T-helper 2 cell (primary cell): ENCODE measurements around the gene ZMIZ1.
A peak's percentile ranks its signal among the peaks of the same experiment; 100 is the strongest.

Experiments
- DNase-seq, 5 experiments: peaks; one replicate each; pipeline versions ENCODE4 v3.0.0 to v3.0.0-alpha.2; 2012 to 2022

The ZMIZ1 gene

DNA sequence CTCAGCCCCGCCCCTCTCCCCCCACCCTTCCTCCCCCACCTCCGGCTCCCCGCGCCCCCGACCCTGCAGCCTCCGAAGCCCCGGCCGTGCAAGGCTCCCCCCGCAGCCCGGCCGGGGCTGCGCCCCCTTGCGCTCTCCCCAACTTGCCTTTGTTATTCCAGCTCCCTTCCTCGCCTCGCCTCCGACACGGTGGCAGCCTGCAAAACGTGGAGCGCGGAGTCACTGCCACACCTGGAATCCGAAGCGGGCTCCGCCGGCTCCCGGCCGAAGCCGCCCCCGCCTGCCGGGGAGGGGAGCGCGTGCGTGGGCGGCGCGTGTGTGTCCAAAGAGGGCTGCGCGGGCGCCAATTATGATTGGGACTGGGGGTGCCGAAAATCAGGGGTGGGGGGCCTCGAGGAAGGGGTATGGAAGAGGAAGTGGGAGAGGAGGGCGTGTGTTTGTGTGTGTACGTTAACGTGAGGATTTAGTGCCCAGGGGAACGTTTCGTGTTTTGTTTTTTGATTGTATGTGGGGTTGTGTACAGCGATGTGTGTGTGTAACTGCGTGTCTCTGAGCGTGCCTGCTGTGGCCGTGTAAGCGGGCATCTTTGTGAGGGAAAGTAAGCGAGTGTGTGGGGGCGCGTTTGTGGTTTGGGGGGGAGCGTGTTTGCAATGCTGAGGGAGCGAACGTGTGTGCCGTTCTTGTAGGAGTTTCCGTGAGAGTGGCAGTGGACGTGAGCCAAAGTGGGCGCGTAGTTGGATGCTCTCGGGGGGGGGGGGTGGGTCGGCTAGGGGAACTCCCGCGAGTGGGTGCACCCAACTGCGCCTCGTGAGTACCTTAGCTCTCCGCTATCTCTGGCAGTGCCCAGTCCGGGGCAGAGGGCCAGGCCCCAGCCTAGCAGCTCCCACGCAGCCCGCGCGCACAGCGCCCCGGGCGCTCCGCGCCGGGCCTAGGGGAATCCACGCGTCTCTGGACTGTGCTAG, 1.2 kb upstream of the ZMIZ1 start:
- DNase-seq: peak; percentile 69 to 85 (median 78)

DNA sequence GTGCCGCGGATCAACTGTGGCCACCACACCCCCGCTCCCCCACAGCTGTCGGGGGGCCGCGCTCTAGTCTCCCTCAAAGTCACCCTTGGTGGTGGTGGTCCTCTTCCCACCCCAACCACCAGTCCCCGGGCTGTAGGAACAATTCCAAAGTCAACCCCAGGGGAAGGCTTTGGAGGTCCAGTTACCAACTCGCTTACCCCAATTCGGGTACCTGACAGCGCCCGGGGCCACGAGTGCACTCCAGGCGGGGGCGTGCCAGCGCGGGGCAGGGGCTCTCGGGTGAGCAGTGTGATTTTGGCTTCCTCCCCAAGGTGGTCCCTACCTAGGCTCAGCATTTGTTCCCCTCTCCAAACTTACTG, 584 bp upstream of the ZMIZ1 start:
- peak in 2 of 5 experiments; percentile 25 to 38 for DNase-seq

DNA sequence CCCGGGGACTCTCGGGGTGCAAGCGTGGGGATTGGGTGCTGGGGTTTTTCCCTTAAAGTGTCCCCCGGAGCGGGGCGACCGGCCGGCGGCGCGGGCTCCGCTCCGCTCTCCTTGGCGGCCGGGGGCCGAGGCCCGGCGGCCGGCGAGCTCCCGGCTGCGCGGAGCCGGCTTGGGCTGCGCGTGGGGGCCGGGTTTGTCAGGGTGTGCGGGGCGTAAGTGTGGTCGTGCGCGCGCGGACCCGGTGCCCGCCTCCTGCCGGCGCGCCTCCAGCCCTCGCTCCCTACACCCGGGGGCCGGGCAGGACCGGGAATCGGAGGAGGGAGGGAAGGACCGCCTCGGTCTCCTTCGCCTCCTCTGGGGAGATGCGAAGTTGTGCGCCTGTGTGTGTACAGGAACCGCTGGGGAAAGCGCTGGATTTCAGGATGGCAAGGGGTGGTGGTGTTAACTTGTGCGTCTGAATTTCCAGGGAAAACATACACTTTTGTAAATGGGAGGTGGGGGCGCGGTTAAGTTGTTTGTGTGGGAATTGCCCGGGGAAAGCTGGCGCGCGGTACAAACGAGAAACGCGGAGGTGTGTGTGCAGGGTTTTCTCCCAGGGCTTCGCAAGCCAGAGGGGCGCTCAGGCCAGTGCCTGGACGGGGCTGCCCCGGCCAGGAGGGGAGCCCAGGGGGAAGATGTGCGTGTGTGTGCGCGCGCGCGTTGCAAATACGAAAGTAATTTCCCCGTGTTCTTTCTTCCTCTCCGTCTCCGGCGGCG, 737 bp downstream of the ZMIZ1 start:
- peak in 3 of 5 experiments; percentile 19 to 63 (median 33) for DNase-seq

DNA sequence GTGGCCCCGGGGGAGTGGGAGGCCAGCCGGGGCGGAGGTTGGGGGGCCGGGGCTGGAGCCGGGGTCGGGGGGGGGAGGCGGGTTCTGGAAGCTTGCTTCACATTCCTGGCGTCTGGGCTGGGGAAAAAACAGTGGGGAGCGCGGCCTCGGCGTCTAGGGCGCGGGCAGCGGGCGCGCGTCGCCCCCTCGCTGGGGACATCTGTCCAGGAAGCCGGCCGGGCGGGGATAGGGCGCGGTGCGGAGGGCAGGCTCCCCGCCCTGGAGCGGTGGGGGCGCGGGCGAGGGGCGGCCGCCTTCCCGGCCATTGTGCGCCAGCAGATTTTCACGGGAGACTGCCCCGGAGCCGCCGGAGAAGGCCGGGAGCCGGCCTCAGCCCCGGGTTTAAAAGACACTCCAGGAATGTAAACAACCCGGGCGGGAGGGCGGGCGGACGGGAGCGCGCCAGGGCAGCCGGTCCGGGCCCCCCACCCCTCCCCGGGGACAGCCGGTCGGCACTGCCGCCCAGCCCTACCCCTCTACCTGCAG, 1.4 kb downstream of the ZMIZ1 start:
- DNase-seq: no peak

DNA sequence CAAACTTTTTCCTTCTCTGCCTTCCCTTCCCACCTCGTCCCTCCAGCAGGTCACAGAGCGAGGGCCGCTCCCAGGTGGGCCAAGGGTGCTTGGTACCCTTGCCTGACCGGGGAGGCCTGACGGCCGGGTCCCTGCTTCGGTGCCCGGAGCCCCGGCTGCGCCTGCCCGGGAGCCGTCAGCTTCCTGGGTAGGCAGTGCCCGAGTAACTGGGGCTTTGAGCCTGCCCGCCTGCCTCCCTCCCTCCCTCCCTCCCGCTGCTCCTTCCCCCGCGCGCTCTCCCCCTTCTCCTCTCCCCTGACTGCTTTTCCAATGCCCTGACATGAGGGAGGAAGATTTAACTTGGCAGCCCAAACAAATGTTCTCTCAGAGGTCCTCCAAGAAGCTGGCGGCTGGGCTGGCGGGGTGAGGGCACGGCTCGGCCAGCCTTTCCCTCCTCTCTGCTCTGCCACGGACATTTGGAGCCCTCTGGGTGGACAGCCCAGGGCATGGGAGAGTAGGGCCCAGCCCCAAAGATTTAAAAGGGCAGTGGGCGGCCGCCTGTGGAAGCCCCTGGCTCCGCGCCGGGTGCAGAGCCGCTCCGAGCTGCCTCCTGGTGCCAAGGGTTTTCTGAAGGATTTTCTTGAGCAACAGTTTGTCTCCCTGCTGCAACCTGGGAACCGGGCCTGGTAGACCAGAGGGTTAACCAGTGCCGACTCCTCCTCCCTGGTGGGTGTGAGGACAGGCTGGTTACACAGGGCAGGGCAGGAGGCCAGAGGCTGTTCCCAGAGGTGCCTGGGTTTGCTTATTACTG, 2.0 kb downstream of the ZMIZ1 start:
- DNase-seq: peak in 1 of 5 experiments; percentile 20

DNA sequence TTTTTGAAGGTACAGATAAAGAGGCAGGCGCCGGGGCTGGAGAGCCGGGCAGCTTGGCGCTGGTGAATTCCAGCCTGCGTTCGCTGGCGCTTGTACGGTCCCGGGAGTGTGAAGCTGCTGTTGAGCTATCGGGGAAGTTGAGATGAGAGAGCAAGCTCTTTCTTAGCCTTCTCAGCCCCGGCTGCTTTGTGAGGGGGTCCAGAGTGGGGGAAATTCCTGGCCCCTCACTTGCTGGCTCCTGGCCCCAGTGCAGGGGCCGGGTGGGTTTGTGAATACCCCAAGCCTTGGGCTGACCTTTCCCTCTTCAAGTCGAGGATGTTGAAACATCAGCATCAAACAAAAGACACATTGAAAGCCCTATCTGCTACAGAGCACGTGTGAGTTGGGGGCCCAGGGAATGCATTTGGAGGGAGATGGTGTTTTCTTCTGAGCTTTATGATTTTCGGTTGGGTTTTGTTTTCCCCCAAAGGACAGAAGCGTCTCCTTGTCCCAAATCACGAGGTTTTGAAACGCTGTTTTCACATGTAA, 2.7 kb downstream of the ZMIZ1 start:
- no peak for DNase-seq

DNA sequence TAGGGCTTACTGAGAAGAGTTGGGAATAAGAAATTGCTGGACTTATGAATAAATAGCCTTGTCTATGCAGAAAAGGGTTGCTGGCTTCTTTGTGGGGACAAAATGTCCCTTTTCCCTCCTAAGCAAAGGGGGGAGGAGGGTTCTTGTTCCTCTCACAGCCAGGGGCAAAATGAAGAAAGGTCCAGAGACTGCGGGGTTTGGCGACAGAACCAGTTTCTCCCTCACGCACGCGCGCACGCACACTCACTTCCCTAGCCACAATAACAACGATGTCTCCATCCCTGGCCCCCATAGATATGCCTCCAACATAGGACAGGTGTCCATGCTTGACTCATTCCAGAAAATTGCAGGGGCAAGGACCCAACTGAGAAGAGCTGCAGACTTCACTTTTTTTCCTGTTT, 3.3 kb downstream of the ZMIZ1 start:
- DNase-seq: no peak

DNA sequence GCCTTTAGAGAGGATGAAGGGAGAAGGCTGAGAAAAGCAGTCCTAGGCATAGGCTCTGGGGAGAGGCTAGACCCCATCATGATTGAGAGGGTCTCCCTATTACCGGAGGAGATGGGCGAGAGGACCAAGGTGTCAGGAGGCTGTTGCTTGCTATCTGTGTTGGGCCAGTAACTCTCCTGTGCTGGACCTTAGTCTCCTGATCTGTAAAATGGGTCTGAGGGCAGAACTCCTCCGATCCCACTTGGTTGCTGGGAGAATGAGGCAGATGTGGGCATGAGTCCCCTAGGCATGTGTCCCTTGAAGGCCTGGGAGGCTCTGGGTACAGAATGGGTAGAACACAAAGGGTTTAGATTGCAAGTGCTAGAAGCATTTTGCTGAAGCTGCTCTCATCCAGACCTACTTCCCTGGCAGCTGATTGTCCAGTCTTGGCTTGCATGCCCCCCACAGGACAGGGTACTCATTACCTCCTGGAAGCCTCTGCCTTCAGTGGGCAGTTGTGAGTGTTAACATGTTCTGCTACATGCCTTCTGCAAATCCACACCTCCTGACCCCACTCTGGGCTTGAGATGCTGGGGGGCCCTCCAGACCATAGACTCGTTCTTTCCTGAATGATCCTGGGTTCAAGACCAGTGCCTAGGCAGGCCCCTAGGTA, 4.4 kb downstream of the ZMIZ1 start:
- DNase-seq: no peak

DNA sequence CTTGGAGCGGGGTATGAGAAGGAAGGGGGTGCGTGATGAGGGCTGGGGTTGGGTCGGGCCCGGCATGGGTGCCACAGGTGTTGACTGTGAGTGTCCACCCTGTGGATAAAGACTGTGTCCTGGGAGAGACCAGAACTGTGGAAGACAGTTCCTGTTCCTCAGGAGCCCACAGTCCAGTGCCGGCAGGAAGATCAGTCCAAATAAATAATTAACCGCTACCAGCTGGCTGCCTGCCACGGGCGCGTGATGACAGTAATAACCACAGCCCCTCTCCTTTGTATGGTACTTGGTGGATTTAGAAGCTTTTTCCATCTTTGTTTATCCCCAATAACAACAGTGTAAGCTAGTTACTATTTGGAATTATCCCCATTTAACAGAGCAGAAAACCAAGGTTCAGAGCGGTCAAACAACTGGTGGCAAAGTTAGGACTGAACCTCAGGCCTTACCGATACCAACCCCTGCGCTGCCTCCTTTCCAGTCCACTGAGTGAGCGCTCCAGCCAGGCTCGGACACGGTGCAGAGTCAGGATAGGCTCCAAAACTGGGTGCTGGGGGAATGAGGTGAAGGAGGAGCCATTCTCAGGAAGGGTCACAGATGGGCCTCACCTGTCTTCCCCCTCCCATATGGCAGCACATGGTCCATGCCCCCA, 5.1 kb downstream of the ZMIZ1 start:
- no peak for DNase-seq

DNA sequence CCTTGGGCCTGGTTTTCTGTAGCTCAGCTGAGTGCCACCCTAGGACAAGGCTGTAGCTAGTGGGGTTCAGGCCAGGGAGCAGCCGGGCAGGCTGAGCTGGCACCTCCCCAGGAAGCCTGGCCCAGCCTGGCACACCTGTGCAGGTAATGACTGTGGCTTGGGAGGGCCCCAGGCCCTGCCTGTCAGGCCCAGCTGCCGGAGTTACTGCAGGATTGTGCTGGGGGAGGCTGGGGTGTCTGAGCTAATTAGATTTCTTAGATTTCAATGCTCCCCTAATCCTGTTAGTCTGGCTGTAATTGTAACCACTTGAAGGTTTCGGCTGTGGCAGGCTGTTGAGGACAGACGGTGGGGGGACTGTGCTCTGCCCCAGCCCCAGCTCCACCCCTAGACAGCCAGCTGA, 6.0 kb downstream of the ZMIZ1 start:
- no peak for DNase-seq

DNA sequence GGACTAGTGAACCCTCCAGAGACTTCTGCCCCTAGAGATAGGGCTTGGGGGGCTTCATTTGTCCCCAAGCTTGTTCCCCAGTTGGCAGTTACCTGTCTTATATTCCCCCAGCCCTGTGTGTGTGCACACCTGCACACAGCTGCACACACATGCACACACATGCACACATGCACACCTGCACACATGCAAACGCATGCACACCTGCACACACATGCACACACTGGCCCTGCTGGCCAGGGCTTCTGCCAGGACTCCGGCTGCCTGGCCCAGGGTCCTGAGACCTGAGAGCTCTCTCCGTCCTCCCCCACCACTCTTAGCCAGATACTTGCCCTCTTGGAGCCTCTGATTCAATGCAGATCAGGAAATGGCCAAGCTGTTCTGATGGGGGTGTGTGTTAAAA, 6.7 kb downstream of the ZMIZ1 start:
- no peak for DNase-seq

DNA sequence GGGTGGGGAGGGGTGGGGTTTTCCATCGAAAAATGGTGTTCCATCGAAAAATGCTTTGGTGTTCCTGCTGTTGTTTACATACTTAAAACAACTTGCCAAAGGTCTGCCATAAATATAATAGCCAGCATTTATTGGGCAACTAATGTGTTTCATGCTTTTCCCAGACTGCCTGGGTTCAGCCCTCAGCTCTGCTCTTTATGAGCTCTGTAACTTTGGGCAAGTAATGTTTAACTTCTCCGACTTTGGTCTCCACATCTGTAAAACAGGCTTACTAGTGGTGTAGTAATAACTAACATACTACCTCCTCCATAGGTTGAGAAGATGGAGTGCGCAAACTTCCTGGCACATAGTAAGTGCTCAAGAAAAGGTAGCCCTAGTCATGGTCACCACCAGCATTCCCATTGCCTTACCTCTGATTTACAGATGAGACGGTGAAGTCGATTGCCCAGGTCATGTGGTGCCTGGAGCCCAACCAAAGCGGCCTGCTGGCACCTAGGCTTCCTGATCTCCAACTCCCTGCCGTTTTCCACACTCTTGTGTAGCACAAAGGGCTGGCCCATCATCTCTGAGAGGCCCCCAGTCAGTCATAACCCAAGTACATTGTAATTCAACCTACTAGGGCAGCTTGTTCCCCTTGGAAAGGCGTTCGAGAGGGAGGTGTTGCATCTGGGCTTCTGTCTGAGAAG, 8.9 kb downstream of the ZMIZ1 start:
- no peak for DNase-seq

DNA sequence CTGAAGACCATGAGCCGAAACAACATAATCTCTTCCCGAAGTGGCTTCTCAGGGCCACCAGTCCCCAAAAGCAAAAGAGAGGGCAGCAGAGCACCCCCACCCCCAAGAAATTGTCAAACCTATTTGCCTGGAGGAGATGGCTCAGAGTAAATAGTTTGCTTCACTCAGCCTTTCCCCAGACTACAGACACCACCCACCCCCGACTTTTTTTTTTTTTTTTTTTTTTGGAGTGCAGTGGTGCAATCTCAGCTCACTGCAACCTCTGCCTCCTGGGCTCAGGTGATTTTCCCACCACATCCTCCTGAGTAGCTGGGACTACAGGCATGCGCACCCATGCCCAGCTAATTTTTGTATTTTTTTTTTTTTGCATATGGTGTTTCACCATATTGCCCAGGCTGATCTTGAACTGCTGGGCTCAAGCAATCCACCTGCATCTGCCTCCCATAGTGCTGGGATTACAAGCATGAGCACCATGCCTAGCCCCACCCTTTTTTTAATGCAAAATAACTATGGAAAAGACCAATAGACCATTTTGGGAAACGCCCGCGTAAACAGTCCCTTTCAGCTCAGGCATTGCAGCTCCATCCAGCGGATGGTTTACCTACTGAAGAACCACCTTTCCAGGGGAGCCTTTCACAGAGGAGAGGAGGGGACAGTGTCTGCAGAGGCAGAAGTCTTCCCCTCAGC, 9.7 kb downstream of the ZMIZ1 start:
- DNase-seq: no peak

DNA sequence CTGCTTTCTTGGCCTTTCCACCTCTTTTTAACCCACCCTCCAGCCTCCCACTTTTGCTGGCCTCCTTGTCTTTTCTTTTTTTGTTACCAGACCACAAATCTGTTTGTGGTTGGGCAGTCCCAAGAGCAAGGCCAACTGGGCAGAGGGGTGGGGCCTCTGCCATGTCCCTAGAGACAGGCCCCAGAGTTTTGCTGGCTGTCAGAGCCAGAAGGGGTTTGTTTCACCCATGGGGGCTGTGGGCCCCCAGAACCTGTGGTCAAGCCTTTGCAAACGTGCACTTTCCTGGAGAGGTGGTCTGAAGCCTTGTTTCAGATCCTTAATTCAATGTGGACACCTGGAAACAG, 10.3 kb downstream of the ZMIZ1 start:
- no peak for DNase-seq

DNA sequence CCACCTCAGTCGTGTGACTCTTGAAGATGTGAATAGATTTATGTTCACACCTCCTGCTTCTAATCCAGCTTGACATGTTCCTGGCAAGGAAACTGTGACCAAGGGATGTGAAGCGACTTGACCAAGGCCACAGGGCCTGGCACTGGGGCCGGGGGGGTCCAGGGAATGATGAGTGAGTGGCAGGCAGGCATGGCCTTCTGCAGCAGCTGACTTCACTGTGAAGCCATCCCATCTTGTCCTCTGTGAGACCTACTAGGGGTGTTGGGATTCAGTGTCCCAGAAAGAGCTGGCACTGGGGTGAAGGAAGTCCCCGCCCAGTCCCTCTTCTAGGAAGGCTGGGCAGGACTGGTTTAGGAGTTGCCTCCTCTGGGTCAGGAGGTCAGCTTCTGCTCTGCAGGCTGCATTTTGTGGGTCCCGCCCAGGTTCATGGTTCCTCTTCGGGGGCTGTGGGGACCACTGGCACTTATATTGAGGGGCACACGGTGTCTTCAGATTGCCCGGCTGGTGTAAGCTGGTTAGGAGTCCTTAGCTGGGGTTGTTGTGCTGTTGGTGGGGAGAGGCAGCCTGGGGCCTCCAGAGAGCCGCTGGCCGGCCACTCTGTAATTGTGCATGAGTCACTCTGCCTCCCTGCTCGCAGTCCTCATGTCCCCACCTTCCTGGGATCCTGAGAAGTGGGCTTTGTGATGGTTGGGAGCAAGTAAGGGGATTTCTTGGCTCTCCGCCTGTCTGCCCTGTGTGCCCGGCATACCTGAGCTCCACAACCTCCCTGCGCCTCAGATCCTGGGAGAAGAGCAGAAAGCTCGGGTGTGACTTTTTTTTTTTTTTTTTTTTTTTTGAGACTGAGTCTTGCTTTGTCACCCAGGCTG, 11.0 kb downstream of the ZMIZ1 start:
- no peak for DNase-seq

DNA sequence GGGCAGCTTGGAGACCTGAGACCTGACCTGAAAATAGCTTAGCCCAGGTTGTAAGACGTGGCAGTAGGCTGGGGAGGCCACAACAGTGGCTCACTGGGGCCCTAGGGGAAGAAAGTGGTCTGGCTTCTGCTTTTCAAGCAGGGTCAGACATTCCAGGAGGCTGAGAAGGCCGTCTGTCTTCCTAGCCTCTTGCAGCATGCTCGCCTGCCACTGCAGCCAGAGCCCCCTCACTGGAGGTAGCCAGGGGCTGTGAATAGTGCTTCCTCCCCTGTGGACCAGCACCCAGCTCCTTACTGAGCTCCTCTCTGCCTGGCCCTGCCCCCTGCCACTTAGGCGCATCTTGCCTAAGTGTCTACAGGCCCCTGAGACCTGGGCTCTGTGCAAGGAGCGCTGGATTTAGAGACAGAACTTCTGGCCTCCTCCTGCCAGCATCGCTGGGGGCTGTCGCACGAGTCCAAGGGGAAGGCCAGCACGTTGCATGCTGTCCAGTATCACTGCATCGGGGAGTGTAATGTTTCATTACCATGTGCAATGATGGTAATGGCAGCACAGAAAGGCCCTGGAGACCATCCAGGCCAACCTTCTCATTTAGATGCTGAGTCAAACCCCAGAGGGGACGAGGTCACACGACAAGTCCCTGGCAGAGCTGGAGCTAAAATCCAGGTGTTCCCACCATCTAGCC, 12.7 kb downstream of the ZMIZ1 start:
- no peak for DNase-seq

DNA sequence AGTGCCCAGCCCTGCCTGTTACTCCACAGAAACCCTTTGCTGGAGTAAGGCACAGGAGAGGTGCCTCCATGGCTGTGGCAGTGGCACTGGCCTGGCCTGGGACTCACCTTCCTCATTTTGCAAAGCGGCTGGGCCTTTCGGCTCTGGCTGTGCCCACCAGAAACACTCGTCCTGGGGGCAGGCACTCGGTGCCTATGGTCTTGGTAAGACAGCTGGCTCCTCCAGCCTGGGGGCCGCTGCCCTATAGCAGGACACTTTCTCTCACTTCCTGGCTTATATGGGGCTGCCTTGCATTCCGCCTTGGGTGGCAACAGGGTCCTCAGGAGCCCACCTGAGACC, 13.2 kb downstream of the ZMIZ1 start:
- no peak for DNase-seq

DNA sequence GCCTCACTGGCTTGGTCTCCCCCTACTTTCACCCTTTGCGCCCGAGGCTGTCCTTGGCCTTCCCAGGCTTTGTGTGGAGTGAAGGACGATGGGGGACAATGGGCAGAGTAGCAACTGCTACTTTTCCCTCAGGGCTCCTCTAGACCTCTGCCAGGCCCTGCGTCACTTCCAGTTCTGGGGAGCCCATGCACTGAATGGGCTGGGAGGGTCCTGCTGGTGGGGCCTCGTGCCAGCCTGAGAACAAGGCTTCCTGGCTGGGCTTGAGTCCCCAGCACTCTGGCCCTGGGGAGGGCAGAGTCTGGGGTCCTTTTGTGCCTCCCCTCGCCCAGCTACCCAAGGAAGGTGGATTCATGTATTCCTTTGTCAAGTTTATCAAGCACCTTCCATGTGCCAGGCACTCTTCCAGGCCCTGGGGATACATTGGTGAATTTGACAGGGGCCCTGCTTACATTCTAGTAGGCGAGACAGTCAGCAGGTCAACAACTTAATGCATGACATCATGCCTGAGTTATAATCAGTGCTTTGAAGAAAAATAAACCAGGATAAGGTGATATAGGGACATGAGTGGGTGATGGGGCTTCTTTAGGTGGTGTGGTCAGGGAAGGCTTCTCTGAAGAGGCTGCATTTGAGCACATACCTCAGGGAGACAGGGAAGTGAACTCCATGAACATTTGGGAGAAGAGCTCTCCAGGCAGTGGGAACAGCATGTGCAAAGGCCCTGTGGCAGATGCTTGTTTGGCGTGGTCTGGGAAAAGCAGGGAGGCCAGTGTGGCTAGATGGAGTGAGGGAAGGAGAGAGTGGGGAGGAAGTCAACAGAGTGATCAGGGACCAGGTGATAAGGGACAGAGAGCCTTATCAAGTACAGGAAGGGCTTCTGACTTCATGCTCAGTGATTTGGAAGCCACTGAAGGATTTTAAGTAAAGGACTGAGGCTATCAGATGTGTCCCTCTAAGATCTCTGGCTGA, 14.1 kb downstream of the ZMIZ1 start:
- no peak for DNase-seq
